GM23248 (cell line): ENCODE measurements around the gene TMEM53. TPM values are rescaled to one million over a fixed set of nuclear protein-coding genes. Genes with fewer than 3 reads are reported as not detected.

Experiments used
- DNase-seq: peaks from one replicate; pipeline ENCODE4 v3.0.0-alpha.2; 2015
- H2AFZ ChIP-seq: fragments of 200-600 bp; sonication (generic); 2 replicates; pipeline ENCODE4 v1.6.1; 2016; ENCODE audit warnings: antibody characterized with exemption
- H3F3A ChIP-seq: fragments of 200-600 bp; sonication (generic); 2 replicates; pipeline ENCODE4 v1.6.1; 2016; ENCODE audit warnings: mild to moderate bottlenecking, antibody characterized with exemption, mixed run types; ENCODE audit not compliant: insufficient read depth
- H3K27ac ChIP-seq: fragments of 200-600 bp; sonication (generic); 2 replicates; pipeline ENCODE4 v1.5.1; 2016; ENCODE audit warnings: mild to moderate bottlenecking
- H3K27me3 ChIP-seq: fragments of 200-600 bp; sonication (generic); replicated peaks from 2 replicates; pipeline ENCODE4 v1.6.1; 2016; ENCODE audit warnings: mild to moderate bottlenecking; ENCODE audit not compliant: insufficient read depth
- H3K36me3 ChIP-seq: fragments of 200-600 bp; sonication (generic); 2 replicates; pipeline ENCODE4 v1.6.1; 2016; ENCODE audit warnings: low read depth, mild to moderate bottlenecking
- H3K4me1 ChIP-seq: fragments of 200-600 bp; sonication (generic); 2 replicates; pipeline ENCODE4 v1.6.1; 2016; ENCODE audit warnings: mild to moderate bottlenecking; ENCODE audit not compliant: insufficient read depth
- H3K4me2 ChIP-seq: fragments of 200-600 bp; sonication (generic); one replicate; pipeline ENCODE4 v1.6.1; 2016; ENCODE audit warnings: mild to moderate bottlenecking; ENCODE audit not compliant: unreplicated experiment
- H3K4me3 ChIP-seq: fragments of 200-600 bp; sonication (generic); 2 replicates; pipeline ENCODE4 v1.5.1; 2016; ENCODE audit warnings: mild to moderate bottlenecking
- H3K79me2 ChIP-seq: fragments of 200-600 bp; sonication (generic); 2 replicates; pipeline ENCODE4 v1.6.1; 2016; ENCODE audit warnings: mild to moderate bottlenecking; ENCODE audit not compliant: insufficient read depth
- H3K9ac ChIP-seq: fragments of 200-600 bp; sonication (generic); 2 replicates; pipeline ENCODE4 v1.6.1; 2016; ENCODE audit warnings: mild to moderate bottlenecking
- H3K9me2 ChIP-seq: fragments of 200-600 bp; sonication (generic); 2 replicates; pipeline ENCODE4 v1.6.1; 2016; ENCODE audit warnings: mixed run types, mild to moderate bottlenecking, moderate library complexity; ENCODE audit not compliant: insufficient read depth
- H3K9me3 ChIP-seq: fragments of 200-600 bp; sonication (generic); one replicate; pipeline ENCODE4 v1.6.1; 2017; ENCODE audit warnings: low read depth
- H4K20me1 ChIP-seq: fragments of 200-600 bp; sonication (generic); 2 replicates; pipeline ENCODE4 v1.6.0; 2016; ENCODE audit not compliant: insufficient read depth
- EZH2 ChIP-seq: fragments of 200-600 bp; sonication (generic); IDR thresholded peaks from 2 replicates; pipeline ENCODE4 v1.6.1; 2018; ENCODE audit warnings: antibody characterized with exemption, mild to moderate bottlenecking; ENCODE audit not compliant: insufficient read depth, poor library complexity, severe bottlenecking
- EZH2phosphoT487 ChIP-seq: fragments of 200-600 bp; sonication (generic); IDR thresholded peaks from 2 replicates; pipeline ENCODE4 v1.6.1; 2018; ENCODE audit warnings: antibody characterized with exemption, moderate library complexity, mild to moderate bottlenecking, low read depth; ENCODE audit not compliant: insufficient read depth
- WGBS, 2 experiments: methylation state at CpG; one replicate each; pipeline ENCODE4 v1.1.6; 2015 to 2017; ENCODE audit warnings: low lambda C conversion rate in 2 of 2, low coverage in 1 of 2; ENCODE audit errors: missing lambda C conversion rate in 2 of 2; 5-methylcytosine and 5-hydroxymethylcytosine counted together
- in situ Hi-C: fragments of 300-500 bp; cut with MboI; formaldehyde crosslinking; loops from 2 replicates; pipeline ENCODE4 v1.15.0; 2020
- polyA plus RNA-seq: library from polyadenylated mRNA; unstranded; fragments of >200 nt; fragmentation: Nextera tagmentation; extraction: Ambion mirVana; gene quantifications from 2 replicates; pipeline ENCODE4 v1.2.1, GENCODE V29; 2016
- total RNA-seq: library from RNA; depleted of rRNA; stranded (reverse); fragments of >200 nt; shearing (Covaris generic); gene quantifications from 2 replicates; pipeline ENCODE4 v1.2.3, GENCODE V29; 2014

TMEM53 gene
- total and polyA plus RNA-seq, 2 experiments from 2014 or later, result 4.4 to 10.1 TPM

DNA sequence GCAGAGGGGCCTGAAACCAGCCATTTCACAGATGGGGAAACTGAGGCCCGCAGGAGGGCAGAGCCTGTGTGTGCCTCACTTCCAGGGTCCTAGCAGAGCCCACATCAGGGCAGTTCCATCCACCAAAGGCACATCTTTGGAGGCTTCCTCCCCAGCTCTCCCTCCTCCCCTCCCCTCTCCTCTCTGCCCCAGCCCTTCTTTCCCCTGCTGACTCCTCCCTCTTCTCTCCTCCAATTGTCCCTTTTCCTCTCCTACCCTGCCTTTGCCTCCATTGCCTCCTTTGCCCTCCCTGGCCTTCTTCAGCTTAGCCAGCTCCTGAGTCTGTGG lies 56.6 kb downstream of the TMEM53 start:
- Histone ChIP-seq H2AFZ (peak overlapping the region; percentile 85), H3F3A (peaks cover 27% of the 10 kb centered on the region), H4K20me1 (no peaks in the 10 kb centered on the region), H3K36me3 (no peaks in the 10 kb centered on the region), H3K27ac (no peak overlapping the region), H3K4me3 (peak overlapping the region; percentile 78), H3K79me2 (no peaks in the 10 kb centered on the region), H3K27me3 (no peaks in the 10 kb centered on the region), H3K4me2 (peak overlapping the region; percentile 85), H3K9me2 (no peaks in the 10 kb centered on the region), H3K9me3 (no peaks in the 10 kb centered on the region), H3K4me1 (peaks cover 50% of the 10 kb centered on the region), H3K9ac (peak overlapping the region; percentile 66; the same call in 1 of the 2 replicates)
- no peak for TF ChIP-seq EZH2phosphoT487
- no peak for TF ChIP-seq EZH2
- DNase-seq, result no peak
- in situ Hi-C loops, result no loop called here
- 20 to 27% methylated on average over 1 of the region's 1 CpG for WGBS, 2 experiments

DNA sequence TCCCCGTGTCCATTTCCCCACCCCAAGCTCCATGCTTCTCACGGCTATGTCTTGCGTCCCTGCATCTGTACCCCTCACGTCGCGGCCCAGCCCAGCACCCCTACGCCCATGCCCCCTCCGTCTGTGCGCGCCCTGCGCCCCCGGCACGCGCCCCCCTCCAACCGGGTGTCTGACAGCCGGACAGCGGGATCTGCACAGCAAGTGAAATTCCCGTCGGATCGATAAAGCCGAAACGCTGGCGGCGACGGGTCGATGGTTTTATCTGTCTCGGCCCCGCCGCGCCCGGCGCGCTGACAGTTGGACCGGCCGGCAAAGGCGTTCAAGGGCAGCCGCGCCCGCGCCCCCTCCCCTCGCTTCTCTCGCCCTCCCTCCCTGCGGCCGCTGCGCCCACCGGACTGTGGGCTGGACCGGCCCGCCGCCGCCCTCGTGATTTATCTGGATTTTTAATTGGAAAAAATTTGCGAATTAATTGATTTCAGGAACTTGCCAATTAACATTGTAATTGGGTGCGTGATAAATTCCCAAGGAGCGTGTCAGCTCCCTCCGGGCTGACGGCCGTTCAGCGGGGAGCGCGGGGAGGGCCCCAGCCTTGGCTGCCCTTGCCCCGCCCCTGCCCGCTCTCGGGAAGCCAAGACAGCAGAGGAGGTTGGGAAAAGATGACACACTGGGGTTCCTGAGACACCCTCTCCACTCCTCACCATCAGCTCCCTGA lies 57.1 kb downstream of the TMEM53 start:
- in situ Hi-C loops, result no loop called here
- DNase-seq, result peak; percentile 92
- Histone ChIP-seq H3K79me2 (no peaks in the 10 kb centered on the region), H3K4me2 (peak overlapping the region; percentile 85), H3F3A (peaks cover 27% of the 10 kb centered on the region), H3K4me1 (peaks cover 44% of the 10 kb centered on the region), H3K9me3 (no peaks in the 10 kb centered on the region), H2AFZ (peak overlapping the region; percentile 85), H3K36me3 (no peaks in the 10 kb centered on the region), H4K20me1 (no peaks in the 10 kb centered on the region), H3K27ac (no peak overlapping the region), H3K27me3 (no peaks in the 10 kb centered on the region), H3K9ac (peak overlapping the region; percentile 66), H3K4me3 (peak overlapping the region; percentile 78), H3K9me2 (no peaks in the 10 kb centered on the region)
- 2 to 4% methylated on average over 34 to 62 of the region's 63 CpGs for WGBS, 2 experiments
- TF ChIP-seq EZH2 (no peak), EZH2phosphoT487 (no peak)

- in situ Hi-C loops, result no loop called here
- Histone ChIP-seq H2AFZ (peak overlapping the region; percentile 85), H3K27me3 (no peaks in the 10 kb centered on the region), H3F3A (peaks cover 27% of the 10 kb centered on the region), H3K4me3 (peak overlapping the region; percentile 78), H4K20me1 (no peaks in the 10 kb centered on the region), H3K4me2 (peak overlapping the region; percentile 85), H3K4me1 (peaks cover 37% of the 10 kb centered on the region), H3K9me3 (no peaks in the 10 kb centered on the region), H3K9ac (peak overlapping the region; percentile 66), H3K9me2 (no peaks in the 10 kb centered on the region), H3K27ac (no peak overlapping the region), H3K79me2 (no peaks in the 10 kb centered on the region), H3K36me3 (no peaks in the 10 kb centered on the region)
- no peak for DNase-seq
- WGBS, 2 experiments, result 82 to 85% methylated on average over 4 of the region's 4 CpGs
- TF ChIP-seq EZH2, result no peak
- no peak for TF ChIP-seq EZH2phosphoT487
Observed at GRCh38 chr1:44616284-44616990, 57.8 kb downstream of the TMEM53 start.

GRCh38 chr1:44613941-44614340 lies 60.3 kb downstream of the TMEM53 start:
- 97 to 100% methylated on average over 6 of the region's 6 CpGs for WGBS, 2 experiments
- no peaks in the 10 kb centered on the region for H4K20me1 ChIP-seq
- no peak for DNase-seq

More at GRCh38 chr1:44613941-44614340, 60.3 kb downstream of the TMEM53 start:
- no peak overlapping the region for H3K4me3 ChIP-seq
- in situ Hi-C loops, result no loop called here
- H3K27ac ChIP-seq, result no peak overlapping the region
- no peaks in the 10 kb centered on the region for H3K36me3 ChIP-seq
- no peaks in the 10 kb centered on the region for H3K27me3 ChIP-seq
- TF ChIP-seq EZH2 (no peak), EZH2phosphoT487 (no peak)
- H3K4me1 ChIP-seq, result peaks cover 15% of the 10 kb centered on the region
- no peak overlapping the region for H3K4me2 ChIP-seq
- H3F3A ChIP-seq, result peaks cover 15% of the 10 kb centered on the region
- no peaks in the 10 kb centered on the region for H3K9me3 ChIP-seq
- no peaks in the 10 kb centered on the region for H3K79me2 ChIP-seq
- no peak overlapping the region for H3K9ac ChIP-seq
- H2AFZ ChIP-seq, result no peak overlapping the region
- H3K9me2 ChIP-seq, result no peaks in the 10 kb centered on the region
